HepG2 (cell line): ENCODE data around the gene C2. TPM values are rescaled to one million over a fixed set of nuclear protein-coding genes. Genes with fewer than 3 reads are reported as not detected.

Experiments
- CENPX ChIP-seq: sonication (generic); formaldehyde crosslinking; IDR thresholded peaks from 2 replicates; pipeline ENCODE4 v1.9.0; 2021; ENCODE audit warnings: mild to moderate bottlenecking, missing genetic modification reagents, moderate library complexity
- IKZF5 ChIP-seq: IDR thresholded peaks from 2 replicates; pipeline ENCODE4 v1.6.1; 2018; ENCODE audit warnings: missing genetic modification reagents, mild to moderate bottlenecking, missing compliant biosample characterization
- KDM2A ChIP-seq: sonication (generic); formaldehyde crosslinking; IDR thresholded peaks from 2 replicates; pipeline ENCODE4 v1.4.0; 2020; ENCODE audit warnings: low read depth, missing genetic modification reagents, borderline replicate concordance
- MTA3 ChIP-seq: sonication (generic); formaldehyde crosslinking; IDR thresholded peaks from 2 replicates; pipeline ENCODE4 v1.4.0; 2020; ENCODE audit warnings: missing genetic modification reagents
- RFX3 ChIP-seq: IDR thresholded peaks from 2 replicates; pipeline ENCODE4 v1.6.1; 2016; ENCODE audit warnings: missing biosample characterization, missing genetic modification reagents
- SALL2 ChIP-seq: sonication (generic); formaldehyde crosslinking; IDR thresholded peaks from 2 replicates; pipeline ENCODE4 v1.8.1; 2023; ENCODE audit warnings: mild to moderate bottlenecking, missing genetic modification reagents, inconsistent platforms
- TMF1 ChIP-seq: sonication (generic); formaldehyde crosslinking; IDR thresholded peaks from 2 replicates; pipeline ENCODE4 v1.8.1; 2022; ENCODE audit warnings: low read depth, missing genetic modification reagents
- ZFX ChIP-seq: sonication (generic); formaldehyde crosslinking; IDR thresholded peaks from 2 replicates; pipeline ENCODE4 v1.4.0; 2020; ENCODE audit warnings: mild to moderate bottlenecking, low read depth, missing genetic modification reagents, moderate library complexity
- ZNF230 ChIP-seq: sonication (generic); formaldehyde crosslinking; IDR thresholded peaks from 2 replicates; pipeline ENCODE4 v1.4.0; 2020; ENCODE audit warnings: mild to moderate bottlenecking, missing genetic modification reagents
- ZNF407 ChIP-seq: sonication (generic); formaldehyde crosslinking; IDR thresholded peaks from one replicate; pipeline ENCODE4 v1.5.1; 2020; ENCODE audit warnings: mild to moderate bottlenecking, missing genetic modification reagents; ENCODE audit errors: not compliant biosample characterization
- ZSCAN21 ChIP-seq: sonication (generic); formaldehyde crosslinking; IDR thresholded peaks from 2 replicates; pipeline ENCODE4 v1.8.0; 2022; ENCODE audit warnings: mild to moderate bottlenecking, missing genetic modification reagents, moderate library complexity, borderline replicate concordance
- polyA plus RNA-seq, 8 experiments: library from polyadenylated mRNA; depleted of rRNA in 3 of 8; stranded (reverse) in 7 of 8; unstranded in 1 of 8; fragments of >200 nt; fragmentation: Illumina TruSeq in 4 of 8; extraction: Trizol in 4 of 8; gene quantifications; 2 replicates each; pipeline versions ENCODE4 v1.2.1 to v1.2.3, GENCODE V29; 2011 to 2016; ENCODE audit warnings: low read depth in 4 of 8, missing spikeins in 1 of 8, mixed read lengths in 1 of 8; ENCODE audit not compliant: insufficient read depth in 1 of 8
- total RNA-seq, 5 experiments: library from RNA; depleted of rRNA; stranded (reverse); fragments of >200 nt; fragmentation: Illumina TruSeq; extraction: Trizol; gene quantifications; 2 replicates each; pipeline ENCODE4 v1.2.3, GENCODE V29; 2016; ENCODE audit warnings: low read depth in 1 of 5
- TF ChIP-seq, protein P1 (sequence below), 2 experiments: IDR thresholded peaks; 2 replicates each; pipeline ENCODE4 v1.6.1; 2011 to 2012; ENCODE audit warnings: low read length in 2 of 2, borderline replicate concordance in 1 of 2, low read depth in 1 of 2, mild to moderate bottlenecking in 1 of 2, moderate library complexity in 1 of 2
- TF ChIP-seq, protein P2 (sequence below): sonication (generic); formaldehyde crosslinking; IDR thresholded peaks from 2 replicates; pipeline ENCODE4 v1.9.0; 2022; ENCODE audit warnings: missing genetic modification reagents, mild to moderate bottlenecking, borderline replicate concordance

C2 gene
- total and polyA plus RNA-seq, 2 of the 13 experiments (the other 11 are each of a cell fraction or from before 2014, with no cell fraction given): 165 to 307 TPM

DNA sequence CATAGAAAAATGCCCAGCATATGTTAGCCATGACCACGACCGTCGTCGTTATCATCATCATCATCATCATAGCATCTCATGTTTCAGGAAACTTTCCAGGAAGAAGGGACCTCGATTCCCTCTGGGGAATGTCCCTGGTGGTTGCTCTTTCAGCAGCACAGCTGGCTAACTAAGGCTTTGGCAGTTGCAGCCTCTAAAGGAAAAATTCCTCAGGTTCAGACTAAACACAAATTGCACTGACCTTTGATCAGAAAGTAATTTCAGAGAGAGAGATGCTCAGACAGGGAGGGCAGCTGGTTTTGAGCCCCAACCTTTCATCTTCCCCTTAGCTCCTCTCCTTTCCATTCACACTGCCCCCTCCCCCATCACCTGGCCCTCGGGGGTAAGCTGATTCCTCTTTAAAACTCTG lies 12.7 kb downstream of the C2 start (continued):
- TF ChIP-seq RFX3 (CRISPR knock-in tag): no peak
- TF ChIP-seq SALL2: no peak
- TF ChIP-seq ZFX (CRISPR knock-in tag): no peak
- no peak for TF ChIP-seq KDM2A (CRISPR knock-in tag)
- TF ChIP-seq ZNF230 (CRISPR knock-in tag): 0 out of 2 replicates have a peak, but pooled peaks have one; percentile 42
- TF ChIP-seq CENPX (CRISPR knock-in tag): no peak
- no peak for TF ChIP-seq IKZF5 (CRISPR knock-in tag)
- no peak for TF ChIP-seq TMF1 (CRISPR knock-in tag)
- no peak for TF ChIP-seq ZSCAN21
- TF ChIP-seq MTA3 (CRISPR knock-in tag): no peak
- no peak for TF ChIP-seq ZNF407 (CRISPR knock-in tag)
- TF ChIP-seq, protein P1, sequence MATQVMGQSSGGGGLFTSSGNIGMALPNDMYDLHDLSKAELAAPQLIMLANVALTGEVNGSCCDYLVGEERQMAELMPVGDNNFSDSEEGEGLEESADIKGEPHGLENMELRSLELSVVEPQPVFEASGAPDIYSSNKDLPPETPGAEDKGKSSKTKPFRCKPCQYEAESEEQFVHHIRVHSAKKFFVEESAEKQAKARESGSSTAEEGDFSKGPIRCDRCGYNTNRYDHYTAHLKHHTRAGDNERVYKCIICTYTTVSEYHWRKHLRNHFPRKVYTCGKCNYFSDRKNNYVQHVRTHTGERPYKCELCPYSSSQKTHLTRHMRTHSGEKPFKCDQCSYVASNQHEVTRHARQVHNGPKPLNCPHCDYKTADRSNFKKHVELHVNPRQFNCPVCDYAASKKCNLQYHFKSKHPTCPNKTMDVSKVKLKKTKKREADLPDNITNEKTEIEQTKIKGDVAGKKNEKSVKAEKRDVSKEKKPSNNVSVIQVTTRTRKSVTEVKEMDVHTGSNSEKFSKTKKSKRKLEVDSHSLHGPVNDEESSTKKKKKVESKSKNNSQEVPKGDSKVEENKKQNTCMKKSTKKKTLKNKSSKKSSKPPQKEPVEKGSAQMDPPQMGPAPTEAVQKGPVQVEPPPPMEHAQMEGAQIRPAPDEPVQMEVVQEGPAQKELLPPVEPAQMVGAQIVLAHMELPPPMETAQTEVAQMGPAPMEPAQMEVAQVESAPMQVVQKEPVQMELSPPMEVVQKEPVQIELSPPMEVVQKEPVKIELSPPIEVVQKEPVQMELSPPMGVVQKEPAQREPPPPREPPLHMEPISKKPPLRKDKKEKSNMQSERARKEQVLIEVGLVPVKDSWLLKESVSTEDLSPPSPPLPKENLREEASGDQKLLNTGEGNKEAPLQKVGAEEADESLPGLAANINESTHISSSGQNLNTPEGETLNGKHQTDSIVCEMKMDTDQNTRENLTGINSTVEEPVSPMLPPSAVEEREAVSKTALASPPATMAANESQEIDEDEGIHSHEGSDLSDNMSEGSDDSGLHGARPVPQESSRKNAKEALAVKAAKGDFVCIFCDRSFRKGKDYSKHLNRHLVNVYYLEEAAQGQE (IDR thresholded peaks at IDR 0.05; ENCODE audit: borderline replicate concordance in 1 of 2, low read depth in 1 of 2, low read length in 2 of 2): no peak
- TF ChIP-seq, protein P2, sequence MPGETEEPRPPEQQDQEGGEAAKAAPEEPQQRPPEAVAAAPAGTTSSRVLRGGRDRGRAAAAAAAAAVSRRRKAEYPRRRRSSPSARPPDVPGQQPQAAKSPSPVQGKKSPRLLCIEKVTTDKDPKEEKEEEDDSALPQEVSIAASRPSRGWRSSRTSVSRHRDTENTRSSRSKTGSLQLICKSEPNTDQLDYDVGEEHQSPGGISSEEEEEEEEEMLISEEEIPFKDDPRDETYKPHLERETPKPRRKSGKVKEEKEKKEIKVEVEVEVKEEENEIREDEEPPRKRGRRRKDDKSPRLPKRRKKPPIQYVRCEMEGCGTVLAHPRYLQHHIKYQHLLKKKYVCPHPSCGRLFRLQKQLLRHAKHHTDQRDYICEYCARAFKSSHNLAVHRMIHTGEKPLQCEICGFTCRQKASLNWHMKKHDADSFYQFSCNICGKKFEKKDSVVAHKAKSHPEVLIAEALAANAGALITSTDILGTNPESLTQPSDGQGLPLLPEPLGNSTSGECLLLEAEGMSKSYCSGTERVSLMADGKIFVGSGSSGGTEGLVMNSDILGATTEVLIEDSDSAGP (CRISPR knock-in tag): no peak
